ENCODE data around the gene ST3GAL2.

- TF ChIP-seq CTCF (IDR thresholded peaks at IDR 0.05; ENCODE audit: low read depth, low read length) (no peak), EZH2phosphoT487 (IDR thresholded peaks at IDR 0.05; ENCODE audit: low read depth) (no peak)
Observed at GRCh38 chr16:70407811-70408274, 31.1 kb downstream of the ST3GAL2 start.
